ENCODE data around the gene CDKAL1.

CDKAL1 gene

GRCh38 chr6:21265034-21265729 lies 730.9 kb downstream of the CDKAL1 start:
- Histone ChIP-seq H3K9ac (ENCODE audit: low read depth, low read length, poor library complexity, severe bottlenecking) (peak overlapping the region; percentile 46), H3K36me3 (ENCODE audit: insufficient read depth, low read length) (no peaks in the 10 kb centered on the region), H4K20me1 (ENCODE audit: insufficient read depth, low read length, poor library complexity, severe bottlenecking) (no peaks in the 10 kb centered on the region), H3K9me2 (replicated peaks; ENCODE audit: low read depth, low read length) (no peaks in the 10 kb centered on the region), H3K4me1 (ENCODE audit: insufficient read depth, low read length, poor library complexity, severe bottlenecking) (peaks cover 23% of the 10 kb centered on the region), H3F3A (ENCODE audit: low read depth) (no peaks in the 10 kb centered on the region), H3K79me2 (ENCODE audit: insufficient read depth, low read length) (no peaks in the 10 kb centered on the region), H3K9me3 (ENCODE audit: insufficient read depth, low read depth, low read length) (no peaks in the 10 kb centered on the region), H3K4me3 (ENCODE audit: low read length, poor library complexity, severe bottlenecking) (peak overlapping the region; percentile 58), H2AFZ (ENCODE audit: low read length) (no peak overlapping the region), H3K4me2 (ENCODE audit: low read depth, low read length, poor library complexity, severe bottlenecking) (peak overlapping the region; percentile 72), H3K27me3 (ENCODE audit: insufficient read depth, low read length, poor library complexity, severe bottlenecking) (no peaks in the 10 kb centered on the region)
- no peak for TF ChIP-seq CTCF (conservative IDR thresholded peaks at IDR 0.05; ENCODE audit: low read length)
- TF ChIP-seq EZH2phosphoT487 (IDR thresholded peaks at IDR 0.05; ENCODE audit: borderline replicate concordance), result no peak

DNA sequence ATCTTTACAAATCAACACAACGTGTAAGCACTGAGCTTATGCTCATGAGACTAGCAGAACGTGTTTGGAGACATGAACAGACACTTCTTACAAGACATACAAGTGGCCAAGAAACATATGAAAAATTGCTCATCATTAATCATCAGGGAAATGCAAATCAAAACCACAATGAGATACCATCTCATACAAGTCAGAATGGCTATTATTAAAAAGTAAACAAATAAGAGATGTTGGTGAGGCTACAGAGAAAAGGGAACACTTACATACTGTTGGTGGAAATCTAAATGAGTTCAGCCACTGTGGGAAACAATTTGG lies 731.4 kb downstream of the CDKAL1 start:
- Histone ChIP-seq H3K79me2 (ENCODE audit: insufficient read depth, low read length) (no peaks in the 10 kb centered on the region), H3F3A (ENCODE audit: low read depth) (no peaks in the 10 kb centered on the region), H3K9ac (ENCODE audit: low read depth, low read length, poor library complexity, severe bottlenecking) (no peak overlapping the region), H3K4me1 (ENCODE audit: insufficient read depth, low read length, poor library complexity, severe bottlenecking) (peaks cover 23% of the 10 kb centered on the region), H2AFZ (ENCODE audit: low read length) (no peak overlapping the region), H3K9me3 (ENCODE audit: insufficient read depth, low read depth, low read length) (no peaks in the 10 kb centered on the region), H3K4me2 (ENCODE audit: low read depth, low read length, poor library complexity, severe bottlenecking) (peak overlapping the region; percentile 72), H3K36me3 (ENCODE audit: insufficient read depth, low read length) (no peaks in the 10 kb centered on the region), H3K27me3 (ENCODE audit: insufficient read depth, low read length, poor library complexity, severe bottlenecking) (no peaks in the 10 kb centered on the region), H3K9me2 (replicated peaks; ENCODE audit: low read depth, low read length) (no peaks in the 10 kb centered on the region), H4K20me1 (ENCODE audit: insufficient read depth, low read length, poor library complexity, severe bottlenecking) (no peaks in the 10 kb centered on the region), H3K4me3 (ENCODE audit: low read length, poor library complexity, severe bottlenecking) (no peak overlapping the region)
- TF ChIP-seq CTCF (conservative IDR thresholded peaks at IDR 0.05; ENCODE audit: low read length), result no peak
- TF ChIP-seq EZH2phosphoT487 (IDR thresholded peaks at IDR 0.05; ENCODE audit: borderline replicate concordance), result no peak

- Histone ChIP-seq H3F3A (ENCODE audit: low read depth) (no peaks in the 10 kb centered on the region), H3K4me2 (ENCODE audit: low read depth, low read length, poor library complexity, severe bottlenecking) (no peak overlapping the region), H3K36me3 (ENCODE audit: insufficient read depth, low read length) (no peaks in the 10 kb centered on the region), H3K79me2 (ENCODE audit: insufficient read depth, low read length) (no peaks in the 10 kb centered on the region), H3K4me1 (ENCODE audit: insufficient read depth, low read length, poor library complexity, severe bottlenecking) (peaks cover 3% of the 10 kb centered on the region), H3K9me3 (ENCODE audit: insufficient read depth, low read depth, low read length) (no peaks in the 10 kb centered on the region), H2AFZ (ENCODE audit: low read length) (no peak overlapping the region), H3K27me3 (ENCODE audit: insufficient read depth, low read length, poor library complexity, severe bottlenecking) (no peaks in the 10 kb centered on the region), H4K20me1 (ENCODE audit: insufficient read depth, low read length, poor library complexity, severe bottlenecking) (no peaks in the 10 kb centered on the region), H3K4me3 (ENCODE audit: low read length, poor library complexity, severe bottlenecking) (no peak overlapping the region), H3K9me2 (replicated peaks; ENCODE audit: low read depth, low read length) (no peaks in the 10 kb centered on the region), H3K9ac (ENCODE audit: low read depth, low read length, poor library complexity, severe bottlenecking) (no peak overlapping the region)
- TF ChIP-seq EZH2phosphoT487 (IDR thresholded peaks at IDR 0.05; ENCODE audit: borderline replicate concordance), result no peak
- TF ChIP-seq CTCF (conservative IDR thresholded peaks at IDR 0.05; ENCODE audit: low read length), result no peak
These were observed 736.5 kb downstream of the CDKAL1 start for GRCh38 chr6:21270636-21271201.
